Kidney capillary endothelial cell (primary cell): Measurements from ENCODE around the gene HYLS1.
"Not testable (repeated sequence)": the region's sequence is repeated elsewhere in the genome, so short reads cannot be mapped to it uniquely, and the experiment has no call there.

Experiments
- DNase-seq: peaks from one replicate; pipeline ENCODE4 v3.0.0-alpha.2; 2018; ENCODE audit warnings: low spot score

The HYLS1 gene

DNA sequence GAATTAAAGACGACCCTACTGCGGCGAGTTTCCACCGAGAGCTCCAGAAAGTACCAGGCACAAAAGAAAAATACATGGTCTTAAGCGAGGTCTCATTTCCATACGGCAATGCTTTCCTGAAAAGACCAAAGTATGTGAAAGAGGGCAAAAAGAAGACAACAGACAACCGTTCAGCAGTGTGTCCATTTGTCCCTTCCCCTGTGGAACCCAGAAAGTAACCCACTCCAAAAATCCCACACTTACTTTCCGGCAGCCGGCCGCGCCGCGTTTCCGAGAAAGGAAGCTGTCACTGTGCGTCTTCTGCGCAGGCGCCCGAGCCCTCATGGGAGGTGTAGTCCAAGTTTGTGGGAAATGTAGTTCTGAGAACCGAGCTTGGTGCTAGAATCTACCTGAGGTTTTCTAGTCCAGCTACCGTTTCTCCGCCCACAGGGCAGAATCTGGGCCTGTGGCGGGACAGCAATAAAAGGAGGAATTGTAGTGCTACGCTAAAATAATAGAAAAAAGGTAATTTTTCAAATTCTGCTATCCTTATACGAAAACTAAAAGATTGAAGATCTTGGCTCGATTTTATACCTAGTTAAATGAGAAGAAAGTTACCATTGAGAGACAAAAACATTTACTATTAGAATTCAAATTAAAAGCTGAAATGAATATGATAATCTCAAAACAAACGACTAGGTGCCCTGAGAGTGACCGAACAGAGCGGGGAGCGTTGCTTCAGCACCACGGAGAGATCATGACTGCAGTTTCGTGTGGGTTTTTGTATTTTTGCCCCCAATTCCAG, 15.7 kb downstream of the HYLS1 start, which contains the start of gene PUS3:
Gene PUS3, minus strand, starts transcription at position 280 of the 784 bp plus-strand sequence. CDS start 6,922 bp downstream, outside the sequence.
- DNase-seq: peak; percentile 89

DNA sequence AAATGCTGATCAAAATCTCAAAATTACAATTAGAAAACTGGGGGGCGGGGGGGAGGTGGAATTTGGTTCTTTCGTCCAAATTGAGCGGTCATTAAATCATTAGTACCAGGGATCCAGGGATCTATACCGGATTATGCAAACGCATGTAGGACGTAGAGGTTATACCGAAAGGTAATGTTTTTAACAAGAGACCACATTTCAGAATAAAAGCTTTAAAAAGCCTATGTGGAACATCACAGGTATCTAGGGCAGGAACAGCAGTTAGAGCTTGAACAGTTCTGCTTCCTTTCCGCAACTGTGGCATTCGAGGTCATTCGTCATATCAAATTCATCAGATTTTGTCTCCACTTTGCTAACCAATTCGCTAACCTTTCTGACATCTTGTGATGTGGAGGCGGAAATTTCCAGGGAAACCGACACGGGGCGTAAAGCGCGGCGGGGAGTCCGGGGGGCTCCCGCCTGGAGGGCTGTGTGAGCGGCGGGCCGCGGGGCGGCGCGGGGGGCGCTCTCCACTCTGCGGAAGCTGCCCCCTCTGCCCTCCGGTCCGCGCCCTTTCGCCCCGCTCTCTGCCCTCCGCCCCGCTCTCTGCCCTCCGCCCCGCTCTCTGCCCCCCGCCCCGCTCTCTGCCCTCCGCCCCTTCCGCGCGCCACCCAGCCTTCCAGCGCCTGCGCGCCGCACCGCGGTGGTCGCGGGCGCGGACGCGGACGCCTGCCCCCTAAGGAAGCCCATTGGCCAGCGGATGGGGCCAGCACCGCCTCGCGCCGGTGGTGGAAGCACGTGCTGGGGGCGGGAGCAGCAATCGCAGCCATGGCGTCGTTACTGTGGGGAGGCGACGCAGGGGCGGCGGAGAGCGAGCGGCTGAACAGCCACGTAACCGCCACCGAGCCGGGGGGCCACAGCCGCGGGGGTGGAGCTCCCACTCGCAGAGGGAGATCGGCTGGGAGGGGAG, 16.5 kb downstream of the HYLS1 start, which contains the start of gene DDX25:
Gene DDX25, plus strand, starts transcription at position 798 of the 949 bp plus-strand sequence. Its CDS starts 10 bp downstream, at position 808.
- no peak for DNase-seq

GRCh38 chr11:125904678-125905077, 17.2 kb downstream of the HYLS1 start:
- no peak for DNase-seq

- no peak for DNase-seq
Observed at GRCh38 chr11:125910226-125910849, 22.9 kb downstream of the HYLS1 start.

DNA sequence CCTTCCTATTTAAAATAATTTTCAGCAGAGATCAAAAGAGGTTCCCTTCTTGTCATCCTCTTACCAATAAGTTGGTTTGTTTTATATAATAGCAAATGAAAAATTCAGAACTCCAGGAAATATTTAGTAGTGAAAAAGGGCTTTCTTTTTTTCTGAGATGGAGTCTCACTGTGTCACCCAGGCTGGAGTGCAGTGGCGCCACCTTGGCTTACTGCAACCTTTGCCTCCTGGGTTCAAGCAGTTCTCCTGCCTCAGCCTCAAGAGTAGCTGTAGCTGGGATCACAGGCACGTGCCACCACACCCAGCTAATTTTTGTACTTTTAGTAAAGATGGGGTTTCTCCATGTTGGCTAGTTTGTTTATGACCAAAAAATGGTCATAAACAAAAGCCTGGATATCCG, 27.1 kb downstream of the HYLS1 start:
- DNase-seq: not testable (repeated sequence)

DNA sequence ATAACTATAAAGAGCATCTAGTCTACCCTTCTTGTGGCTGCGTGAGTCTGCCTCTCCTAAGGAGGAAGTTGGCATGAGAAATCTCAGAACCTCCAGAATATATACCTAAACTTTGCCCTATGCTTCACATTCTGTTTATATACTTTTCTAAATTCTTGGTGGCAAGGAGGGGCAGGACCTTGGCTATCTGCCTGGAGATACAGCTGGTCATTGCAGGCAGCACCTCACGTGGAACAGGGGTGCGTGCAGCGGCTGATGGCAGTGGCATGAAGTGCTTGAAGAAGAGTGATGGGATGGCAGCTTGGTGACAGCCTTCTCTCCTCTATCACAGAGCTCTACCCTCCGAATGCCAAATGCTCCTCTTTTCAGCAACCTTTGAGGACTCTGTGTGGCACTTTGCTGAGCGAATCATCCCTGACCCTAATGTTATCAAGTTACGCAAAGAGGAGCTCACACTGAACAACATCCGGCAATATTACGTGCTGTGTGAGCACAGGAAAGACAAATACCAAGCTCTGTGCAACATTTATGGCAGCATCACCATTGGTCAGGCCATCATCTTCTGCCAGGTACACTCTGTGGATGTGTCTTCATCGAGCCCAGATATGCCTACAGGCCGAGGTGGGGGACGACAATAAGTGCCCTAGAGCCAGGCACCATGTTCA, 29.3 kb downstream of the HYLS1 start:
- no peak for DNase-seq

GRCh38 chr11:125918140-125918840, 30.8 kb downstream of the HYLS1 start:
- DNase-seq: no peak

GRCh38 chr11:125921042-125921441, 33.6 kb downstream of the HYLS1 start:
- no peak for DNase-seq

- no peak for DNase-seq
Observed at GRCh38 chr11:125922156-125922555, 34.7 kb downstream of the HYLS1 start.

GRCh38 chr11:125923012-125923579, 35.6 kb downstream of the HYLS1 start:
- peak; percentile 46 for DNase-seq

DNA sequence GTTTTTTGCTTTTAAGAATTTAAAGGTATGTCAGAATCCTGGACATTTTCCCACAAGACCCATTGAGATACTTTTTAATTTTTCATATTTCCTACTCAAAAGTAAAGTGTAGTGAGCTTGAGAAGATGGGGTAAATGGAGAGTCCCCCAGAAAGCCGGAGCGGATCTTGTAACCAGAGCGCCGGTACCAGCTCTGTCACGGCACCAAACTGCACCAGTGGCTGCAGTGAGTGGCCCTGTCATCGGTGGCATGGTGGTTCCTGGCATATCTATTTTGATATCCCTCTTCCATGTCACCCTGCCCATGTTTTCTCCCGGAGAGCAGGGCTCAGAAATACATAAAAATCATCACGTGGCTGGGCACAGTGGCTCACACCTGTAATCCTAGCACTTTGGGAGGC, 36.2 kb downstream of the HYLS1 start:
- DNase-seq: no peak

DNA sequence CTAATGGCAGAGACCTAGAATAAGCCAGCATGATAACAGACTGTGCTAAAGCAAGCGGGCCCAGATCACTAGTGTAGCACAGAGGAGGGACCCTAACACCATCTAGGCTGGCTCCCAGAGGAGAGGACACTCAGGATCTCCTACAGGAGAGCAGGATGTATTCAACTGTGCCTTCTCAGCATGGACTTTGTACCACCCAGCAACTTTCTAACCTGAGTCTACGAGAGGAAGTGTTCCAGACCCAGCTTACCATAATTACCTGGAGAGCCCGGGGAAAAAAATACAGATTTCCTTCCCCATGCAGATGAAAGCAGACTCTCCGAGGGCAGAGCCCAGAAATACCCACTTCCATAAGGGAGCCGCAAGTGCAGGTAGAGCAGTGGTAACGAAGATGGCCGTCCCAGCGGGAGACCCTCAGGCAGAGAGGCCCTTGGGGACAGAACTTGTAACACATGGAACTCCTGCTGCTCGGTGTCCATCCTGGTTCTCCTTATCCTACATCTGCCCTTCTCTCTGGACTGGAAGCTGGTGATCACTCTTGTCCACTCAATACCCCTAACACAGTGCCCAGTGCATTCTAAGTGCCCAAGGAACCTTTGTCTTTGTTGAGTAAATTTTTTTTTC, 37.0 kb downstream of the HYLS1 start:
- no peak for DNase-seq

DNA sequence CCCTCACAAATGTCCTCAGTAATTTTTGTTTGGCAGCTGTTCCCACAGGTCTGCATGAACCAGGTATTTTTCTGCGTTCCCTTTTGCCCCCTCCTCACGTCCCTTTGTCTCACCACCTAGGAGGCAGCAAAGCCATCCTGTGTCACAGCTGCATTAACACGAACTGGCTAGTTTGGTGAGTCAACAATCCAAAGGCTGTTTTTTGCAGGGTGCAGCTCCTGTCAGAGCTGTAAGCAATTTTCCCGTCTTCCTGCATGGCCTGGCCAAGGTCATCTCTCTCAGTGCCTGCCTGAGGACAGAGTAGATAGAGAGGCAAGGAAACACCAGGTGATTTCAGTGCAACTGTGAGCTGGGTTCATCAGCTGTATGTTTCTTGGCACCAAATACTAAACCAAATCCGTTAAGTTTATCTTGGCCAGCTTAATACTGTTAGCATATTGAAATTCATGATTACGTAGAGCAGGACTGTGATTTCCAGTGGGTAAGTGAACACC, 37.8 kb downstream of the HYLS1 start:
- DNase-seq: no peak

DNA sequence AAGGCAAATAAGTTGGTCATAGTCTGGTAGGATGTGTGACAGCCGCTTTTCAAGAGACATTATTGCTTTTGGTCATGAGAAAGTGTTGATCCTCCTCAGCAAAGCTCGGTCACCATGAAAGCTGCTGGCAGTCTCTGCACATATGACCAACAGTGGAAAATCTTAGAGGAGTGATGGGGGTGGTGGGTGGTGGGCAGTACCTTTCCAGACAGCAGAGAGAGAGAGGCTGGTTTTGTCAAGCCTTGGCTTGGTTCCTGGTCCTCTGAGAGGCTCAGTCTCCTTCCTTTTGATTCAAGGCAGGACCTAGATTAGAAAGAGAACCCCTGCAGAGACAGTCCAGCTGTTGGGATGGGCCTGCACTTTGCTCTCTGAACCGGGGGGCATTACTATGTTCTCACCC, 38.3 kb downstream of the HYLS1 start:
- DNase-seq: no peak

GRCh38 chr11:125926682-125927081, 39.2 kb downstream of the HYLS1 start:
- DNase-seq: no peak

DNA sequence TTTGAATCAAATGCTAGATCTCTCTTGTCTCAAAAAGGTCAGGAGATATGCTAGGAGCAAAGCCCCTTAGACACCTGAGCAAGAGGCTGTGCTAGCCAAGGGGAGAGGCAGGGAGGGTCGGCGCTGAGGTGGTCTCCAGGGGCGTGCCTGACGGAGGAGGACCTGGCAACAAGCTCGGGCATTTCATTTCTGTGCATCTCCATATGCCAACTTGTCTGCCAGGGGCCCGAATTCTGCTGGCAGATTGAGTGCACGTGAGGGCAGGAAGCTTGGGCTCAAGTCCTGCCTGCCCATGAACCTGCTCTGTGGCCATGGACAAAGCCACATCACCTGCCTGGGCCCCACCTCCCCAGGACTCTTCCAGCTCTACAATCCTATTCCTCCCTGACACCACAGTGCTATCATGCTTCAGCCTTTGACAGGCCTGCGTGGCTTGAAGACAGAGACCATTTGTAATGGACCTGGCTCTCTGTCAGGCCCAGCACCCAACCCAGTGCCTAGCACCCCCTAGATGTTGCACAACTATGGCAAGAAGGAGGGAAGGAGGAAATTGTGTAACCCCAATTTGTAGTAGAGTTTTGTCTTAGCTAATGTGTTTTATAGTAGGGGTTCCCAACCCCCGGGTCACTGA, 42.1 kb downstream of the HYLS1 start:
- DNase-seq: no peak

- no peak for DNase-seq
Observed at GRCh38 chr11:125930076-125930450, 42.6 kb downstream of the HYLS1 start.

GRCh38 chr11:125931116-125931515, 43.6 kb downstream of the HYLS1 start:
- DNase-seq: no peak

GRCh38 chr11:125931668-125932067, 44.2 kb downstream of the HYLS1 start:
- no peak for DNase-seq

DNA sequence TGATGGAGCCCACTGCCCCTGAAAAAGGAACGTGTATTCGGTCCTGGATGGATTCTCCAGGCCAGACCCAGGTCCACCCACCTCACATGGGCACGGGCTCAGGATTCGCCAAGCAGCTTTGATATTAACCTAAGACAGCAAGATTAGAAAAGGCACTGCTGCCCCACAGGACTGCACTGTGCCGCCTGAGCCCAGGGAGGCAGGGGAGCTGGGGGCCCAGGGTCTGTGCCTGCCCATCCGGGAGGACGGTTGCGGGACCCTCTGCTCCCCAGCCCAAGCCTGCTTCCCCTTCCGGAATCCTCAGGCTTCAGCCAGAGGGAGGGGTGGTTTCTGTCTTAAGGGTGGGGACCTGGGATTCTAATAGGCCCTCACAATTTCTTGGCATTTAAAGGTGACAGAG, 44.8 kb downstream of the HYLS1 start:
- DNase-seq: no peak
